ENCODE results near the gene SLC49A4.

Gene SLC49A4

DNA sequence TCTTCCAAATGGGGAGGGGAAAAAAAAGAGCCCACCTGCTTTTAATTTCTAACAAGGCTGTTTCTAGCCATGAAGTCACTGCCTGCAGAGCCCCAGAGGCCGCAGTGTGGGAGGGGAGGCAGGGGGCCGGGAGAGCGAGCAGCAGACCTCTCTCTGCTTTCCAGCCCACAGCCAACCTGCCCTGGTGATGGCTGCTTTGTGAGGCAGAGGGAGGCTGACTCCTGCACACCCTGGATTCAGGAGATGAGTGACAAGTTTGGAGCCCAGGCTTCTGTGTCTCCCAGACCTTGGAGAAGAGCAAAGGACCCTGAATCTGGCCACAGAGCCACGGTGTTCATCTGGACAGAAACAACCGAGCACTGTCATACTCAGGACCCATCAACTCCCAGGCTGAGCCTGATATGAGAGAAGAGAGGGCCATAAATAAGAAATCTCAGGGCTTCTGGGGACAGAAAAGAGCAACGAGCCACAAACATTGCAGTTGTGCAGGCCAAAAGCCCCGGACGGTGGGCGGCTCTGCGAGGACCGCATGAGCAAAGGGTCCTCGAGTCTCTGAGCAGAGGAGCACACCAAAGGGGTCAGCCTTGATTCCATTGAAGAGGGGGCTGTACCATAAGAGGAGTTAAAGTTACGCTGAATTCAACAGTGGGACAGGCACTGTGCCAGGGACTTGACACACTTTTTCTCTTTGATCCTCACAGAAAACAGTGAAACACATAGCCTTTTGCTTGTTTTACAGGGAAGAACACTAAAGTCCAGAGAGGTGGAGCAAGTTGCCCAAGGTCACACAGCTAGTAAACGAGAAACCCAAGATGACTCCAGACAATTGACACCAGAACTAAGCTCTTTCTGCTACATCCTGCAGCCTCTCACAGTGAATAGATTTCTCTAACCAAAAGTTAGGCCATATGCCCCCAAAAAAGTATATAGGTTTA is 135.5 kb downstream of the SLC49A4 start:
- DNase-seq, result no peak

All from activated gamma-delta T cell (primary cell).